ENCODE data around the gene TAF6. TPM values are rescaled to one million over a fixed set of nuclear protein-coding genes. Genes with fewer than 3 reads are reported as not detected.

The TAF6 gene
- total RNA-seq, 1 donor from 2014 or later: 63.7 TPM

DNA sequence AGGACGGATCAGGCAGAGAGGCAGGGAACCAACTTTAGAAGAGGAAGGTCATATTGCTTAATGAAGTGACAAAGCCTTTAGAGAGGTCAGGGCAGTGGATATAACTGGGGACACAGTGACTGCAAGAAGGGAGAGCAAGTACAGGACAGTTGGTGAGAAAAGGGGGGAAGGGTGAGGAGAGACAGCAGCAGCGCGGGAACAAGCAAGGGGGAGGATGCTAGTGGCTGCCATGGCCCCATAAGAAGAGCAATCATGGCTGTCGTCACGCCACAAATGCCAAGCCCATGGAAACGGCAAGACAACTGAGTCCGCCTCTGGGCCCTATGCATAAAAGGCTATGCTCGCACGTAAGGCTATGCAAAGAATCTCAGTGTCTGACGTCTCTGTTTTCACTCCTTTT lies 46.7 kb downstream of the TAF6 start:
- Mint-ChIP-seq H3K4me3 (no peak overlapping the region), H3K9me3 (peaks cover 53% of the 10 kb centered on the region), H3K36me3 (peaks cover 83% of the 10 kb centered on the region), H3K27me3 (ENCODE audit: low read depth) (no peaks in the 10 kb centered on the region), H3K4me1 (no peaks in the 10 kb centered on the region), H3K27ac (no peak overlapping the region)
- TF ChIP-seq, protein P1, sequence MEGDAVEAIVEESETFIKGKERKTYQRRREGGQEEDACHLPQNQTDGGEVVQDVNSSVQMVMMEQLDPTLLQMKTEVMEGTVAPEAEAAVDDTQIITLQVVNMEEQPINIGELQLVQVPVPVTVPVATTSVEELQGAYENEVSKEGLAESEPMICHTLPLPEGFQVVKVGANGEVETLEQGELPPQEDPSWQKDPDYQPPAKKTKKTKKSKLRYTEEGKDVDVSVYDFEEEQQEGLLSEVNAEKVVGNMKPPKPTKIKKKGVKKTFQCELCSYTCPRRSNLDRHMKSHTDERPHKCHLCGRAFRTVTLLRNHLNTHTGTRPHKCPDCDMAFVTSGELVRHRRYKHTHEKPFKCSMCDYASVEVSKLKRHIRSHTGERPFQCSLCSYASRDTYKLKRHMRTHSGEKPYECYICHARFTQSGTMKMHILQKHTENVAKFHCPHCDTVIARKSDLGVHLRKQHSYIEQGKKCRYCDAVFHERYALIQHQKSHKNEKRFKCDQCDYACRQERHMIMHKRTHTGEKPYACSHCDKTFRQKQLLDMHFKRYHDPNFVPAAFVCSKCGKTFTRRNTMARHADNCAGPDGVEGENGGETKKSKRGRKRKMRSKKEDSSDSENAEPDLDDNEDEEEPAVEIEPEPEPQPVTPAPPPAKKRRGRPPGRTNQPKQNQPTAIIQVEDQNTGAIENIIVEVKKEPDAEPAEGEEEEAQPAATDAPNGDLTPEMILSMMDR (IDR thresholded peaks at IDR 0.05; ENCODE audit: unreplicated experiment): no peak
- no peak for DNase-seq (ENCODE audit: low spot score in 2 of 2, unreplicated experiment in 2 of 2)

DNA sequence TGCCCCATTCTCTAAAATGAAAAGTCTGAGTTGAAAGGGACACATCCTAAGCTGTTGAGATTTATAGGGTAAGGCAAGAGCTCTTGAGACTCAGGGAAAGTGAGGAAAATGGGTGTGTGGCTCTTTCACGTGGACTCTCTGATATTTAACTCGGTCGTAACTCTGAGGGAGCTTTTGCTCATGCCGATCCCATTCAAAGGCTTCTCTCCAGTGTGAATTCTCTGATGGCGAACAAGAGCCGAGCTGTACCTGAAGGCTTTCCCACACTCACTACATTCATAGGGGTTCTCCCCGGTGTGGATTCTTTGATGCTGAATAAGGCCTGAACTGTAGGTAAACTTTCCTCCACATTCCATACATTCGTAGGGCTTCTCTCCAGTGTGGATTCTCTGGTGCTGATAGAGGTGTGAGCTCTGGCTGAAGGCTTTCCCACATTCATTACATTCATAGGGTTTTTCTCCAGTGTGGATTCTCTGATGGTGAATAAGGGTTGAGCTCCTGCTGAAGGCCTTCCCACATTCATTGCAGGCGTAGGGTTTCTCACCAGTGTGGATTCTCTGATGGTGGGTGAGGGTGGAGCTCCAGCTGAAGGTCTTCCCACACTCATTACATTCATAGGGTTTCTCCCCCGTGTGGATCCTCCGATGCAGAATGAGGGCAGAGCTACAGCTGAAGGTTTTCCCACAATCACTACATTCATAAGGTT lies 48.0 kb downstream of the TAF6 start:
- Mint-ChIP-seq H3K4me1 (no peaks in the 10 kb centered on the region), H3K27me3 (ENCODE audit: low read depth) (no peaks in the 10 kb centered on the region), H3K9me3 (peaks cover 54% of the 10 kb centered on the region), H3K27ac (peak overlapping the region; percentile 30), H3K4me3 (peak overlapping the region; percentile 6), H3K36me3 (peaks cover 77% of the 10 kb centered on the region)
- TF ChIP-seq, protein P1 (IDR thresholded peaks at IDR 0.05; ENCODE audit: unreplicated experiment): no peak
- no peak for DNase-seq (ENCODE audit: low spot score in 2 of 2, unreplicated experiment in 2 of 2)

DNA sequence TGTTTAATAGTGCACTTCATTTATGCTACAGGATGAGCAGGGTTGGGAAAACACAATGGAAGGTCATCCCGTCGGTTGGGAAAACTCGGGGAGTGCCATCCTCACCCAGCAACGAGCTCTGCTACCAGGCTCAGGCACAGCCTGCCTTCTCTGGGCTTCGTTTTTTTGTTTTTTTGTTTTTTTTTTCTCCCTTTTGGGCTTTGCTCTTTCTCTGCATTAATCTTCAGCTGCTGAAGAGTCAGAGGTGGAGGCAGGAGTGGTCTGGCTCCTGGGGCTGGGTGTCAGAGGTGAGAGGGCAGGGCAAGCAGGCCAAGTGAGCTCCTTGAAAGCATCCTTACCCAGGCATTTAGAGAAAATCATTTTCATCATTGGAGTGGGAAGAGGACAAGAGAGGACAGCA lies 49.2 kb downstream of the TAF6 start:
- Mint-ChIP-seq H3K9me3 (peaks cover 44% of the 10 kb centered on the region), H3K27ac (no peak overlapping the region)

DNA sequence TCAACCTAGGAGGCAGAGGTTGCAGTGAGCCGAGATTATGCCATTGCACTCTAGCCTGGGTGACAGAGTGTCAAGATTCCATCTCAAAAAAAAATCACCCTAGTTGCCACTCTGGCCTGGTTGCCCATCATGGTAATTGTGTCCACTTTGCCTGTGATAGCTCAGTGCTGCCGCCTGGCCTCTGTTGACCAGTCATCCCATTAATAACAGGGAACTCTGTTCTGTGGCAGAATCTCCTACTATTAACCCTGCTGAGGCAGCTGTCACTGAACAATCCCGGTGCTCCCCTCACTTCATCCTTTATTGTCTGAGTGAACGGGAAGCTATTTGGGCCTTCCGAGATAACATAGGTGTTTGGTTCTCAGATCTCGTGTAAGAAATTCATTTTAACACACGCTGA lies 52.2 kb downstream of the TAF6 start:
- DNase-seq (ENCODE audit: low spot score in 2 of 2, unreplicated experiment in 2 of 2): no peak

More for the DNA sequence above, 49.2 kb downstream of the TAF6 start:
- Mint-ChIP-seq H3K4me1 (peaks cover 6% of the 10 kb centered on the region), H3K4me3 (no peak overlapping the region), H3K36me3 (peaks cover 73% of the 10 kb centered on the region), H3K27me3 (ENCODE audit: low read depth) (no peaks in the 10 kb centered on the region)
- TF ChIP-seq, protein P1 (IDR thresholded peaks at IDR 0.05; ENCODE audit: unreplicated experiment): no peak
- no peak for DNase-seq (ENCODE audit: low spot score in 2 of 2, unreplicated experiment in 2 of 2)

DNA sequence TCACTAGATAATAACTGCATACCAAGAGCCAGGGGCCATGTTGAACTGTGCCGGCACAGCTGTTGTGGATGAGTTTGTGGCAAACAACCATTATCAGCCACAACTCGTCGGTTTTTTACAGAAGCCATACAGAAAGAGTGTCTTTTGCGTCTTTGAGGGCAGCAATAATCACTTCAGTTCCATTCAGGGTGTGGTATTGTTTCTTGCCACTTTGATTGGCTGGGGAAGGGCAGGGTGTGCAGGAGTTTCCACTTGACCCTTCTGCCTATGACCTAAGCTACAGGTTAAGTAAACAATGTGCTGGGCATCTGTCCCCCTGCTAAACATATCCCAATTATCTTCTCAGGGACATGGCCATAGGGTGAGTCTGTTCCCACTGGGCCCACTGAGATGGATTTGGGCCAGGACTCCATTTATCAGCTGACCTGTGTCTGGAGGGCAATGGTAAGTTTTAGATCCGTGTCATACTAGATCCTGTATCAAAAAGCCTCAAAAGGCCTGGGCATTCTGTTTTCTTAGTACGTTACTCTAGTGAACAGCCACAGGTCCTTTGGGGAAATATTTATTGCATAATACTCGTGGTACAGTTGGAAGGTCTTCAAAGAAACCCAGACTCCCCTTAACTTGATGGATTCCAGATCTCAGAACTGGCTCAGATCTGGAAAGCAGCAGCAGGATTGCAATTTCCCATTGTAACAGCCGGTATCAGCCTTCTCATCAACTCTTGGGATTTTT lies 53.5 kb downstream of the TAF6 start:
- peaks cover 20% of the 10 kb centered on the region for H3K9me3 Mint-ChIP-seq
- peak overlapping the region; percentile 85 for H3K27ac Mint-ChIP-seq
- no peak overlapping the region for H3K4me3 Mint-ChIP-seq
- no peak for DNase-seq (ENCODE audit: low spot score in 2 of 2, unreplicated experiment in 2 of 2)
- TF ChIP-seq, protein P1 (IDR thresholded peaks at IDR 0.05; ENCODE audit: unreplicated experiment): no peak
- H3K27me3 Mint-ChIP-seq (ENCODE audit: low read depth): no peaks in the 10 kb centered on the region
- peaks cover 61% of the 10 kb centered on the region for H3K36me3 Mint-ChIP-seq
- peaks cover 6% of the 10 kb centered on the region for H3K4me1 Mint-ChIP-seq

More for the DNA sequence above, 52.2 kb downstream of the TAF6 start:
- Mint-ChIP-seq H3K4me3 (no peak overlapping the region), H3K27me3 (ENCODE audit: low read depth) (no peaks in the 10 kb centered on the region), H3K27ac (no peak overlapping the region), H3K36me3 (peaks cover 64% of the 10 kb centered on the region), H3K4me1 (peaks cover 6% of the 10 kb centered on the region), H3K9me3 (peaks cover 33% of the 10 kb centered on the region)
- TF ChIP-seq, protein P1 (IDR thresholded peaks at IDR 0.05; ENCODE audit: unreplicated experiment): no peak
